ENCODE results near the gene CD3E.

CD3E gene

GRCh38 chr11:118358071-118358470, 53.5 kb downstream of the CD3E start:
- no peaks in the 10 kb centered on the region for H3K9me3 ChIP-seq (ENCODE audit: control insufficient read depth, insufficient read depth, low read length)
- no peaks in the 10 kb centered on the region for H3K4me1 ChIP-seq (ENCODE audit: insufficient read depth, low read length)
- H3K9ac ChIP-seq (ENCODE audit: low read depth, low read length), result no peak overlapping the region
- H3K36me3 ChIP-seq (ENCODE audit: insufficient read depth, low read length), result no peaks in the 10 kb centered on the region

DNA sequence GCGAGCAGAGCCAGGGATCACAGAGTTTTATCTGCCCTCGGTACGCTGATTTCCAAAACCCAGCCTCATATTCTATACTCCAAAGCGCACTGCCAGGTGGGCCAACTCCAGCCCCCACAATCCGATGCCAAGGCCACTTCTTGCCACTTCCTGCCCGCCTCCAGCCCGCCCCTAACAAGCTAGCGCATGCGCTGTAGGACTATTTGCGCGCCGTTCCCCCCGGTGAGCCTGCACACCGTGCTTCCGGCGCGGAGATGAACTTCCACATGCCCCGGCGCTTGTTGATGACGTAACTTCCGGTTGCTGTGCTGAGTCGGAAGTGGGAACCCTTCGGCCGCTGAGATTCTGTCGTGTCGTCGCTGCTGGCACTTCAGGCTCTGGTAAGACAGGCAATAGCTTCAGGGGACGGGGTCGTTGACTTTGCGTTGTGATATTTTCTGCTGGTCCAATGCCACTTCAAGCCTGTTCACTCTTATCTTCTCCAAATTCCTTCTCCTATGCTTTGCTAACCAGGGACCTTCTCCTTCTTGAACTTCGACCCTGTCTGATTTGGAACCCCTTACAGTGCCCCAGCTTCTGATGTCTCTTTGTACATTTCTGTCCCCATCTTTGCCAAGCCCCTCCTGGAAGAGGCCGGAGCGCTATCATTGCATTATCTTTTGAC, 54.9 kb downstream of the CD3E start, which contains the start of gene UBE4A:
TSS of gene UBE4A (plus strand) at position 306 of the 664 bp plus-strand sequence. CDS start 5,481 bp downstream, outside the sequence.
- Histone ChIP-seq H3K4me1 (ENCODE audit: insufficient read depth, low read length) (no peaks in the 10 kb centered on the region), H3K36me3 (ENCODE audit: insufficient read depth, low read length) (no peaks in the 10 kb centered on the region; the same call in 1 of the 2 replicates), H3K9me3 (ENCODE audit: control insufficient read depth, insufficient read depth, low read length) (no peaks in the 10 kb centered on the region), H3K9ac (ENCODE audit: low read depth, low read length) (peak within 1 kb of the TSS; percentile 98)

DNA sequence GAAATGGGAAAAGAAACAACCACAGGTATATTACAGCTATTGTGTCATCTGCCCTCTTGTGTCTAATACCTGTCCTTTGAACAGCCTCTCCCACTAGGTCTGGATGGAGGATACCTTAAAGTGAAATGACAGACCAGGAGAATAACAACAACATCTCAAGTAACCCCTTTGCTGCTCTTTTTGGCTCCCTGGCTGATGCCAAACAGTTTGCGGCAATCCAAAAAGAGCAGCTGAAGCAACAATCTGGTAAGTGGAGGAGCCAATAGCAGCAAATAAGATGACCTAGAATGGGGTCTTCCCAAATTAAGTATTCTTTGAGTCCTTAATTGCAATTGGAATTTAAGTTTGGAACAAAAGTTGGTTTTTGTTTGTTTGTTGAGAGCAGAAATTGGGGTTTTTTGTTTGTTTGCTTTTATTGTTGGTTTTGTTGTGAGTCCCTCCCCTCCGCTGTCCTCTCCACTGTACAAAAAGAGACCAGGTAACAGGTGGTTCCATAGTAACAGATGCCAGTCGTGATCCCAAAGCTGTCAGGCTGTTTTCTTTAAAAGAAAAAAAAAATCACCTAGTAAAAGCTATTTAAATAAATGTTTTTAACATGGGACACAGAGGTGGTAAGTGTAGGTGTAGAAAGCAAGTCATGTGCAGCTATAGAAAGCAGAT, 60.6 kb downstream of the CD3E start:
- Histone ChIP-seq H3K4me1 (ENCODE audit: insufficient read depth, low read length) (no peaks in the 10 kb centered on the region), H3K36me3 (ENCODE audit: insufficient read depth, low read length) (peaks cover 14% of the 10 kb centered on the region), H3K9me3 (ENCODE audit: control insufficient read depth, insufficient read depth, low read length) (no peaks in the 10 kb centered on the region), H3K9ac (ENCODE audit: low read depth, low read length) (no peak overlapping the region)
